ENCODE results near the gene SIX4. TPM values are rescaled to one million over a fixed set of nuclear protein-coding genes. Genes with fewer than 3 reads are reported as not detected.
A peak's percentile ranks its signal among the peaks of the same experiment; 100 is the strongest.

The SIX4 gene
- total RNA-seq, 1 experiment from 2014 or later = 26.5 TPM

- H3K27me3 ChIP-seq (ENCODE audit: insufficient read depth, low read length) = no peaks in the 10 kb centered on the region
- H3K4me2 ChIP-seq (ENCODE audit: insufficient read depth, insufficient read length, low read length) = no peak overlapping the region
- H3K9me3 ChIP-seq (ENCODE audit: control insufficient read depth, low read depth, low read length) = no peaks in the 10 kb centered on the region
- H4K5ac ChIP-seq (ENCODE audit: insufficient read length, low read depth, low read length) = no peak overlapping the region
- TF ChIP-seq CTCF (conservative IDR thresholded peaks at IDR 0.05) = no peak
- H3K27ac Mint-ChIP-seq = peak overlapping the region in 1 of 3 experiments; percentile 86; a peak in 2 of 7 replicates
- no peak overlapping the region for H3K27ac ChIP-seq (ENCODE audit: insufficient read length, low read depth, low read length)
- H3K23ac ChIP-seq (ENCODE audit: insufficient read length, low read depth, low read length) = no peak overlapping the region
- H3K9me3 Mint-ChIP-seq = no peaks in the 10 kb centered on the region
- no peak overlapping the region for H4K8ac ChIP-seq (replicated peaks; ENCODE audit: insufficient read length, low read depth, low read length)
- H2AK5ac ChIP-seq (ENCODE audit: insufficient read length, low read length) = no peak overlapping the region
- H3K36me3 Mint-ChIP-seq (ENCODE audit: insufficient read depth in 1 of 3, low read depth in 3 of 3) = peaks cover 9 to 26% (median 20%) of the 10 kb centered on the region in 3 experiments; a peak in 5 of 7 replicates
- H4K20me1 ChIP-seq (ENCODE audit: control insufficient read depth, insufficient read depth, insufficient read length) = no peaks in the 10 kb centered on the region
- no peak overlapping the region for H4K91ac ChIP-seq (ENCODE audit: insufficient read length, low read depth, low read length)
- H3K4me1 Mint-ChIP-seq = peaks cover 18 to 19% of the 10 kb centered on the region in 2 experiments
- no peak overlapping the region for H3K14ac ChIP-seq (ENCODE audit: insufficient read depth, low read length)
- no peak overlapping the region for H2AFZ ChIP-seq (ENCODE audit: low read length)
- no peaks in the 10 kb centered on the region for H3K23me2 ChIP-seq (ENCODE audit: insufficient read length, low read depth, low read length, poor library complexity, severe bottlenecking)
- H2BK20ac ChIP-seq (ENCODE audit: low read depth, low read length, poor library complexity, severe bottlenecking) = no peak overlapping the region
- no peaks in the 10 kb centered on the region for H3K27me3 Mint-ChIP-seq (ENCODE audit: low read depth)
- no peak overlapping the region for H2BK15ac ChIP-seq (ENCODE audit: low read depth, low read length)
- H2BK120ac ChIP-seq (ENCODE audit: low read depth, low read length, poor library complexity, severe bottlenecking) = no peak overlapping the region
- no peak overlapping the region for H3K56ac ChIP-seq (ENCODE audit: insufficient read length, low read depth, low read length)
- H3K4ac ChIP-seq (ENCODE audit: low read depth, low read length) = no peak overlapping the region
- no peak overlapping the region for H2BK12ac ChIP-seq (ENCODE audit: insufficient read length, low read depth, low read length)
- H2BK5ac ChIP-seq (ENCODE audit: insufficient read length, low read length) = no peak overlapping the region
- H3K79me2 ChIP-seq (ENCODE audit: insufficient read depth, low read length) = no peaks in the 10 kb centered on the region
- H3K4me1 ChIP-seq (ENCODE audit: insufficient read depth, low read length) = no peaks in the 10 kb centered on the region
- no peak for DNase-seq
- H3K9ac ChIP-seq (ENCODE audit: extremely low read depth, insufficient read length, low read length) = no peak overlapping the region
- H3K4me3 Mint-ChIP-seq = no peak overlapping the region
- no peak overlapping the region for H3K18ac ChIP-seq (ENCODE audit: insufficient read length, low read depth, low read length)
- no peaks in the 10 kb centered on the region for H3K79me1 ChIP-seq (ENCODE audit: insufficient read depth, low read depth, low read length, poor library complexity, severe bottlenecking)
- H3T11ph ChIP-seq (ENCODE audit: low read length) = no peak overlapping the region
These were observed 13.7 kb downstream of the SIX4 start for GRCh38 chr14:60710494-60710893.
